ENCODE results near the gene DDX10. TPM values are rescaled to one million over a fixed set of nuclear protein-coding genes. Genes with fewer than 3 reads are reported as not detected.

Gene DDX10
- polyA plus RNA-seq, 1 donor from 2014 or later: 15.9 TPM

DNA sequence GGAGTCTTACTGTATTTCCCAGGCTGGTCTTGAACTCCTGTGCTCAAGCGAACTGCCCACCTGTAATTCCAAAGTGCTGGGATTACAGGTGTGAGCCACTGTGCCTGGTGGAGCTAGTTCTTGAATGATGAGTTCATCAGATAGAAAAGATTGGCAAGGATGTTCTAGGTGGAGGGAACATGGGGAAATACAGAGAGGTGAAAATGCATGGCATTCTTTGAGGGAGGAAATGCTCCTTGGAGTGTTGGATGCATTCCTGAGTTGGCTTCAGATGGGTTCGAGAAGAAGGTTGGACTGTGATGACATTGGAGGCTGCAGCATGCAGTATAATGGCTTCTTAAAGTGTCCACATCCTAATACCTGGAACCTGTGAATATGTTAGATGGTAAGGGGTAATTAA, 4.4 kb downstream of the DDX10 start:
- Histone ChIP-seq H4K20me1 (ENCODE audit: insufficient read depth) (no peaks in the 10 kb centered on the region), H3K4me2 (ENCODE audit: low read length) (no peak overlapping the region), H3K9ac (ENCODE audit: low read length) (no peak overlapping the region), H3K9me3 (ENCODE audit: low read length) (no peaks in the 10 kb centered on the region), H3K27ac (ENCODE audit: low read length) (no peak overlapping the region), H3F3A (ENCODE audit: insufficient read depth, low read length, poor library complexity, severe bottlenecking) (no peaks in the 10 kb centered on the region), H3K4me3 (ENCODE audit: low read length) (no peak overlapping the region), H2AFZ (ENCODE audit: low read depth, low read length) (no peak overlapping the region), H3K9me2 (ENCODE audit: insufficient read depth, low read length) (no peaks in the 10 kb centered on the region), H3K79me2 (replicated peaks; ENCODE audit: insufficient read depth, low read length) (no peaks in the 10 kb centered on the region), H3K36me3 (ENCODE audit: insufficient read depth, low read length) (no peaks in the 10 kb centered on the region), H3K27me3 (ENCODE audit: insufficient read depth, low read depth, low read length) (no peaks in the 10 kb centered on the region)
- TF ChIP-seq EZH2 (IDR thresholded peaks at IDR 0.05; ENCODE audit: borderline replicate concordance, insufficient read depth, low read length, poor library complexity, severe bottlenecking) (no peak), MXI1 (conservative IDR thresholded peaks at IDR 0.05; ENCODE audit: poor library complexity, severe bottlenecking) (no peak), TAF1 (IDR thresholded peaks at IDR 0.05; ENCODE audit: low read depth) (no peak), EP300 (conservative IDR thresholded peaks at IDR 0.05; ENCODE audit: poor library complexity, severe bottlenecking) (no peak), POLR2AphosphoS5 (IDR thresholded peaks at IDR 0.05) (no peak), SMC3 (conservative IDR thresholded peaks at IDR 0.05; ENCODE audit: poor library complexity) (no peak), CTCF (IDR thresholded peaks at IDR 0.05; ENCODE audit: poor library complexity, severe bottlenecking) (no peak), RAD21 (conservative IDR thresholded peaks at IDR 0.05) (no peak)
- TF ChIP-seq, protein P1, sequence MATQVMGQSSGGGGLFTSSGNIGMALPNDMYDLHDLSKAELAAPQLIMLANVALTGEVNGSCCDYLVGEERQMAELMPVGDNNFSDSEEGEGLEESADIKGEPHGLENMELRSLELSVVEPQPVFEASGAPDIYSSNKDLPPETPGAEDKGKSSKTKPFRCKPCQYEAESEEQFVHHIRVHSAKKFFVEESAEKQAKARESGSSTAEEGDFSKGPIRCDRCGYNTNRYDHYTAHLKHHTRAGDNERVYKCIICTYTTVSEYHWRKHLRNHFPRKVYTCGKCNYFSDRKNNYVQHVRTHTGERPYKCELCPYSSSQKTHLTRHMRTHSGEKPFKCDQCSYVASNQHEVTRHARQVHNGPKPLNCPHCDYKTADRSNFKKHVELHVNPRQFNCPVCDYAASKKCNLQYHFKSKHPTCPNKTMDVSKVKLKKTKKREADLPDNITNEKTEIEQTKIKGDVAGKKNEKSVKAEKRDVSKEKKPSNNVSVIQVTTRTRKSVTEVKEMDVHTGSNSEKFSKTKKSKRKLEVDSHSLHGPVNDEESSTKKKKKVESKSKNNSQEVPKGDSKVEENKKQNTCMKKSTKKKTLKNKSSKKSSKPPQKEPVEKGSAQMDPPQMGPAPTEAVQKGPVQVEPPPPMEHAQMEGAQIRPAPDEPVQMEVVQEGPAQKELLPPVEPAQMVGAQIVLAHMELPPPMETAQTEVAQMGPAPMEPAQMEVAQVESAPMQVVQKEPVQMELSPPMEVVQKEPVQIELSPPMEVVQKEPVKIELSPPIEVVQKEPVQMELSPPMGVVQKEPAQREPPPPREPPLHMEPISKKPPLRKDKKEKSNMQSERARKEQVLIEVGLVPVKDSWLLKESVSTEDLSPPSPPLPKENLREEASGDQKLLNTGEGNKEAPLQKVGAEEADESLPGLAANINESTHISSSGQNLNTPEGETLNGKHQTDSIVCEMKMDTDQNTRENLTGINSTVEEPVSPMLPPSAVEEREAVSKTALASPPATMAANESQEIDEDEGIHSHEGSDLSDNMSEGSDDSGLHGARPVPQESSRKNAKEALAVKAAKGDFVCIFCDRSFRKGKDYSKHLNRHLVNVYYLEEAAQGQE (IDR thresholded peaks at IDR 0.05; ENCODE audit: borderline replicate concordance): no peak

GRCh38 chr11:108669711-108670110, 4.8 kb downstream of the DDX10 start:
- H2AFZ ChIP-seq (ENCODE audit: low read depth, low read length): no peak overlapping the region
- TF ChIP-seq TAF1 (IDR thresholded peaks at IDR 0.05; ENCODE audit: low read depth) (no peak), RAD21 (conservative IDR thresholded peaks at IDR 0.05) (no peak), EZH2 (IDR thresholded peaks at IDR 0.05; ENCODE audit: borderline replicate concordance, insufficient read depth, low read length, poor library complexity, severe bottlenecking) (no peak), MXI1 (conservative IDR thresholded peaks at IDR 0.05; ENCODE audit: poor library complexity, severe bottlenecking) (no peak), EP300 (conservative IDR thresholded peaks at IDR 0.05; ENCODE audit: poor library complexity, severe bottlenecking) (no peak), POLR2AphosphoS5 (IDR thresholded peaks at IDR 0.05) (no peak), CTCF (IDR thresholded peaks at IDR 0.05; ENCODE audit: poor library complexity, severe bottlenecking) (no peak), SMC3 (conservative IDR thresholded peaks at IDR 0.05; ENCODE audit: poor library complexity) (no peak)
- TF ChIP-seq, protein P1 (IDR thresholded peaks at IDR 0.05; ENCODE audit: borderline replicate concordance): no peak
- no peaks in the 10 kb centered on the region for H3F3A ChIP-seq (ENCODE audit: insufficient read depth, low read length, poor library complexity, severe bottlenecking)
- H3K36me3 ChIP-seq (ENCODE audit: insufficient read depth, low read length): no peaks in the 10 kb centered on the region
- H4K20me1 ChIP-seq (ENCODE audit: insufficient read depth): no peaks in the 10 kb centered on the region
- no peaks in the 10 kb centered on the region for H3K9me2 ChIP-seq (ENCODE audit: insufficient read depth, low read length)
- H3K79me2 ChIP-seq (replicated peaks; ENCODE audit: insufficient read depth, low read length): no peaks in the 10 kb centered on the region
- H3K4me3 ChIP-seq (ENCODE audit: low read length): no peak overlapping the region
- no peaks in the 10 kb centered on the region for H3K9me3 ChIP-seq (ENCODE audit: low read length)
- no peak overlapping the region for H3K9ac ChIP-seq (ENCODE audit: low read length)
- H3K27ac ChIP-seq (ENCODE audit: low read length): no peak overlapping the region
- no peak overlapping the region for H3K4me2 ChIP-seq (ENCODE audit: low read length)
- no peaks in the 10 kb centered on the region for H3K27me3 ChIP-seq (ENCODE audit: insufficient read depth, low read depth, low read length)
